Ishikawa (cell line): Measurements from ENCODE around the gene SPR.

Experiments
- CEBPB ChIP-seq: IDR thresholded peaks from 2 replicates; pipeline ENCODE4 v1.6.1; 2012
- CREB1 ChIP-seq: IDR thresholded peaks from 2 replicates; pipeline ENCODE4 v1.6.1; 2012; ENCODE audit warnings: low read depth
- EGR1 ChIP-seq: IDR thresholded peaks from 2 replicates; pipeline ENCODE4 v1.6.1; 2012
- EP300 ChIP-seq: IDR thresholded peaks from 2 replicates; pipeline ENCODE4 v1.6.1; 2012; ENCODE audit warnings: borderline replicate concordance
- FOXM1 ChIP-seq: IDR thresholded peaks from 2 replicates; pipeline ENCODE4 v1.6.1; 2012; ENCODE audit warnings: low read depth, borderline replicate concordance
- MAX ChIP-seq: IDR thresholded peaks from 2 replicates; pipeline ENCODE4 v1.6.1; 2012
- RAD21 ChIP-seq: IDR thresholded peaks from 2 replicates; pipeline ENCODE4 v1.6.1; 2012; ENCODE audit warnings: low read depth
- TAF1 ChIP-seq: IDR thresholded peaks from 2 replicates; pipeline ENCODE4 v1.6.1; 2012; ENCODE audit warnings: low read depth, mild to moderate bottlenecking
- TCF12 ChIP-seq: IDR thresholded peaks from 2 replicates; pipeline ENCODE4 v1.6.1; 2012; ENCODE audit warnings: low read depth
- USF1 ChIP-seq: IDR thresholded peaks from 2 replicates; pipeline ENCODE4 v1.6.1; 2012
- YY1 ChIP-seq: IDR thresholded peaks from 2 replicates; pipeline ENCODE4 v1.6.1; 2012; ENCODE audit warnings: low read depth
- TF ChIP-seq, protein P1 (sequence below): IDR thresholded peaks from 2 replicates; pipeline ENCODE4 v1.6.1; 2012; ENCODE audit warnings: low read depth, mild to moderate bottlenecking

GRCh38 chr2:72895759-72896281 is 8.6 kb downstream of the SPR start:
- TF ChIP-seq, protein P1, sequence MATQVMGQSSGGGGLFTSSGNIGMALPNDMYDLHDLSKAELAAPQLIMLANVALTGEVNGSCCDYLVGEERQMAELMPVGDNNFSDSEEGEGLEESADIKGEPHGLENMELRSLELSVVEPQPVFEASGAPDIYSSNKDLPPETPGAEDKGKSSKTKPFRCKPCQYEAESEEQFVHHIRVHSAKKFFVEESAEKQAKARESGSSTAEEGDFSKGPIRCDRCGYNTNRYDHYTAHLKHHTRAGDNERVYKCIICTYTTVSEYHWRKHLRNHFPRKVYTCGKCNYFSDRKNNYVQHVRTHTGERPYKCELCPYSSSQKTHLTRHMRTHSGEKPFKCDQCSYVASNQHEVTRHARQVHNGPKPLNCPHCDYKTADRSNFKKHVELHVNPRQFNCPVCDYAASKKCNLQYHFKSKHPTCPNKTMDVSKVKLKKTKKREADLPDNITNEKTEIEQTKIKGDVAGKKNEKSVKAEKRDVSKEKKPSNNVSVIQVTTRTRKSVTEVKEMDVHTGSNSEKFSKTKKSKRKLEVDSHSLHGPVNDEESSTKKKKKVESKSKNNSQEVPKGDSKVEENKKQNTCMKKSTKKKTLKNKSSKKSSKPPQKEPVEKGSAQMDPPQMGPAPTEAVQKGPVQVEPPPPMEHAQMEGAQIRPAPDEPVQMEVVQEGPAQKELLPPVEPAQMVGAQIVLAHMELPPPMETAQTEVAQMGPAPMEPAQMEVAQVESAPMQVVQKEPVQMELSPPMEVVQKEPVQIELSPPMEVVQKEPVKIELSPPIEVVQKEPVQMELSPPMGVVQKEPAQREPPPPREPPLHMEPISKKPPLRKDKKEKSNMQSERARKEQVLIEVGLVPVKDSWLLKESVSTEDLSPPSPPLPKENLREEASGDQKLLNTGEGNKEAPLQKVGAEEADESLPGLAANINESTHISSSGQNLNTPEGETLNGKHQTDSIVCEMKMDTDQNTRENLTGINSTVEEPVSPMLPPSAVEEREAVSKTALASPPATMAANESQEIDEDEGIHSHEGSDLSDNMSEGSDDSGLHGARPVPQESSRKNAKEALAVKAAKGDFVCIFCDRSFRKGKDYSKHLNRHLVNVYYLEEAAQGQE, result no peak
- TF ChIP-seq EP300 (no peak), RAD21 (no peak), MAX (no peak), EGR1 (no peak), TCF12 (no peak), CEBPB (no peak), TAF1 (no peak), FOXM1 (no peak), CREB1 (no peak), USF1 (no peak), YY1 (no peak)
